Endothelial cell of umbilical vein (primary cell): ENCODE data around the gene DGKH.

Experiments
- POLR2AphosphoS5 ChIP-seq: IDR thresholded peaks from 2 replicates; pipeline ENCODE4 v1.6.1; 2012; ENCODE audit warnings: low read depth, mild to moderate bottlenecking, control low read depth, low read length, moderate library complexity; ENCODE audit not compliant: insufficient read depth
- TF ChIP-seq, protein P1 (sequence below), 2 donors: IDR thresholded peaks; 1 replicate in 1 of 2; 2 replicates in 1 of 2; pipeline ENCODE4 v1.5.1; 2011; ENCODE audit warnings: low read length in 2 of 2, mild to moderate bottlenecking in 2 of 2, moderate library complexity in 2 of 2, control low read depth in 1 of 2, inconsistent platforms in 1 of 2, low read depth in 1 of 2; ENCODE audit not compliant: insufficient read depth in 1 of 2; ENCODE audit errors: extremely low read depth in 1 of 2

GRCh38 chr13:42047561-42048341, 697 bp upstream of the DGKH start:
- TF ChIP-seq, protein P1, sequence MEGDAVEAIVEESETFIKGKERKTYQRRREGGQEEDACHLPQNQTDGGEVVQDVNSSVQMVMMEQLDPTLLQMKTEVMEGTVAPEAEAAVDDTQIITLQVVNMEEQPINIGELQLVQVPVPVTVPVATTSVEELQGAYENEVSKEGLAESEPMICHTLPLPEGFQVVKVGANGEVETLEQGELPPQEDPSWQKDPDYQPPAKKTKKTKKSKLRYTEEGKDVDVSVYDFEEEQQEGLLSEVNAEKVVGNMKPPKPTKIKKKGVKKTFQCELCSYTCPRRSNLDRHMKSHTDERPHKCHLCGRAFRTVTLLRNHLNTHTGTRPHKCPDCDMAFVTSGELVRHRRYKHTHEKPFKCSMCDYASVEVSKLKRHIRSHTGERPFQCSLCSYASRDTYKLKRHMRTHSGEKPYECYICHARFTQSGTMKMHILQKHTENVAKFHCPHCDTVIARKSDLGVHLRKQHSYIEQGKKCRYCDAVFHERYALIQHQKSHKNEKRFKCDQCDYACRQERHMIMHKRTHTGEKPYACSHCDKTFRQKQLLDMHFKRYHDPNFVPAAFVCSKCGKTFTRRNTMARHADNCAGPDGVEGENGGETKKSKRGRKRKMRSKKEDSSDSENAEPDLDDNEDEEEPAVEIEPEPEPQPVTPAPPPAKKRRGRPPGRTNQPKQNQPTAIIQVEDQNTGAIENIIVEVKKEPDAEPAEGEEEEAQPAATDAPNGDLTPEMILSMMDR (IDR thresholded peaks at IDR 0.05; ENCODE audit: extremely low read depth in 1 of 2, insufficient read depth in 1 of 2, low read depth in 1 of 2, low read length in 2 of 2): no peak
- TF ChIP-seq POLR2AphosphoS5: peak; percentile 37
